Mucosa of descending colon (tissue), 3 donors: ENCODE results near the gene REEP3. TPM values are rescaled to one million over a fixed set of nuclear protein-coding genes. Genes with fewer than 3 reads are reported as not detected.
"Not testable (repeated sequence)": the region's sequence is repeated elsewhere in the genome, so short reads cannot be mapped to it uniquely, and the experiment has no call there.

Source experiments
- ATAC-seq: fragments of 200-7000 bp; cut with Tn5 transposase; one replicate; pipeline ENCODE4 v1.9.1; 2020; ENCODE audit warnings: mild to moderate bottlenecking, moderate library complexity
- DNase-seq, 3 donors: peaks; one replicate each; pipeline ENCODE4 v3.0.0-alpha.2; 2020
- H3K36me3 ChIP-seq: fragments of 200-600 bp; one replicate; pipeline ENCODE4 v1.8.0; 2021; ENCODE audit warnings: low read depth, mild to moderate bottlenecking
- H3K4me1 ChIP-seq: fragments of 200-600 bp; one replicate; pipeline ENCODE4 v1.8.0; 2021; ENCODE audit warnings: low read depth, mild to moderate bottlenecking
- H3K4me3 ChIP-seq: fragments of 200-600 bp; one replicate; pipeline ENCODE4 v1.8.0; 2021; ENCODE audit warnings: mild to moderate bottlenecking
- H3K9me3 ChIP-seq: fragments of 200-600 bp; one replicate; pipeline ENCODE4 v1.8.0; 2021; ENCODE audit warnings: mild to moderate bottlenecking
- intact Hi-C, 2 donors: fragments of 100-400 bp; cut with DNase I in 1 of 2; cut with micrococcal nuclease in 1 of 2; formaldehyde crosslinking; loops; one replicate each; pipeline versions ENCODE4 v1.11.0 to v1.11.1; 2022; cut with DNase I, micrococcal nuclease
- total RNA-seq, 3 donors: library from RNA; stranded (reverse); fragmentation: NEBNext Ultra II Directional in 2 of 3; extraction: Animal tissue kit (Norgen Biotek cat#: 25700) in 2 of 3; gene quantifications; one replicate each; pipeline versions ENCODE4 v1.2.1 to v1.2.4, GENCODE V29; 2021 to 2023
- TF ChIP-seq, protein P1 (sequence below): fragments of 200-600 bp; IDR thresholded peaks from one replicate; pipeline ENCODE4 v1.8.0; 2022; ENCODE audit warnings: antibody characterized with exemption, mild to moderate bottlenecking
- donor health status: DM: no; HTN: no; CAD: no; lungs with moderate emphysema.
- donor health status: DM: no; HTN: no; CAD: no.
- donor health status: DM: no; HTN: yes; CAD: no.

The REEP3 gene
- total RNA-seq, 3 donors from 2014 or later: 42.1 to 61.2 (median 43.4) TPM

DNA sequence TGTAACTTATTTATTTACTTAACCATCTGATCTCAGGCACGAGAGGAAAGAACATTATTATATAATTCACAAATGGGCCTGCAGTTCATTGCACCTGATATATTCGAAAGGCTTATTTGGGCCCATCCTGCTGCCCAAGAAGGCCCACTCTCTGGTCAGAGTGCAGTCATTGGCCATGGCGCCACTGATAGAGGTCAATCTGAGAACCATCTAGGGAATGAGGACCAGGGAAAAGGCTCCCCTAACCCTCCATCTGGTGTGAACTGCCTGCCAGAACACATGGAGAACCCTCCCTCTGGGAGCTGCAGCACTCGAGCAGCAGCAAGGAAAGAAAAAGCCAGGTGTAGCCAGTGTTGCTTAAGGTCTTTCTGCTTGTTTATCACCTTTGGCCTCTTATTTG is 136.6 kb downstream of the REEP3 start:
- intact Hi-C loops: no loop called here
- H3K4me1 ChIP-seq: no peaks in the 10 kb centered on the region
- H3K9me3 ChIP-seq: no peaks in the 10 kb centered on the region
- DNase-seq: no peak
- no peak overlapping the region for H3K4me3 ChIP-seq
- no peak for ATAC-seq
- TF ChIP-seq, protein P1, sequence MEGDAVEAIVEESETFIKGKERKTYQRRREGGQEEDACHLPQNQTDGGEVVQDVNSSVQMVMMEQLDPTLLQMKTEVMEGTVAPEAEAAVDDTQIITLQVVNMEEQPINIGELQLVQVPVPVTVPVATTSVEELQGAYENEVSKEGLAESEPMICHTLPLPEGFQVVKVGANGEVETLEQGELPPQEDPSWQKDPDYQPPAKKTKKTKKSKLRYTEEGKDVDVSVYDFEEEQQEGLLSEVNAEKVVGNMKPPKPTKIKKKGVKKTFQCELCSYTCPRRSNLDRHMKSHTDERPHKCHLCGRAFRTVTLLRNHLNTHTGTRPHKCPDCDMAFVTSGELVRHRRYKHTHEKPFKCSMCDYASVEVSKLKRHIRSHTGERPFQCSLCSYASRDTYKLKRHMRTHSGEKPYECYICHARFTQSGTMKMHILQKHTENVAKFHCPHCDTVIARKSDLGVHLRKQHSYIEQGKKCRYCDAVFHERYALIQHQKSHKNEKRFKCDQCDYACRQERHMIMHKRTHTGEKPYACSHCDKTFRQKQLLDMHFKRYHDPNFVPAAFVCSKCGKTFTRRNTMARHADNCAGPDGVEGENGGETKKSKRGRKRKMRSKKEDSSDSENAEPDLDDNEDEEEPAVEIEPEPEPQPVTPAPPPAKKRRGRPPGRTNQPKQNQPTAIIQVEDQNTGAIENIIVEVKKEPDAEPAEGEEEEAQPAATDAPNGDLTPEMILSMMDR: no peak
- no peaks in the 10 kb centered on the region for H3K36me3 ChIP-seq

DNA sequence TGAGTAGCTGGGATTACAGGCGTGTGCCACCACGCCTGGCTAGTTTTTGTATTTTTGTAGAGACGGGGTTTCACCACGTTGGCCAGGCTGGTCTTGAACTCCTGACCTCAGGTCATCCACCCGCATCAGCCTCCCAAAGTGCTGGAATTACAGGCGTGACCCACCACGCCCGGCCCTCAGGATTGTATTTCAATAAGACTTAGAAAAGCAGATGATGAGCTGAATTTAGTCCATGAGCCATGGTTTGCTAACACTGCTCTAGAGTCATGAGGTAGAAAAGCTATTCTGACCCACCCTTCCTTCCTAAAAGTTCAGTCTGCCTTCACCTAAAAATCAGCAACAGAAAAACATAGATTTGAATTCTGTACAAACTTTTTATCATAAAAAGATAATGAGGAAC is 139.7 kb downstream of the REEP3 start:
- intact Hi-C loops, ATAC-seq, DNase-seq, H3K36me3 ChIP-seq, H3K4me3 ChIP-seq, H3K4me1 ChIP-seq, H3K9me3 ChIP-seq: not testable (repeated sequence)

DNA sequence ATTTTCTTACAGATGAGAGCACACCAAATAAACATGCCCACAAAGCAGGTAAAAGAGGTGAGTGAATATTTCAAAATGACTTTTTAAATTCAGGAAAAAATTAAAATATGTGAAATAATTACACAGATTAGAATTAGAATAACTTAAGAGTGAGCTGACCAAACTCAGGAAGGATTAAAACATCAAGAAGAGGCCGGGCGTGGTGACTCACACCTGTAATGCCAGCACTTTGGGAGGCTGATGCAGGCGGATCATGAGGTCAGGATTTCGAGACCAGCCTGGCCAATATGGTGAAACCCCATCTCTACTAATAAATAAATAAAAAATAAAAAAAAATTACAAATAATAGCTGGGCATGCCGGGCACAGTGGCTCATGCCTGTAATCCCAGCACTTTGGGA is 140.1 kb downstream of the REEP3 start:
- no peak for DNase-seq
- H3K4me1 ChIP-seq: no peaks in the 10 kb centered on the region
- intact Hi-C loops: no loop called here
- no peaks in the 10 kb centered on the region for H3K9me3 ChIP-seq
- no peak overlapping the region for H3K4me3 ChIP-seq
- ATAC-seq: no peak
- no peaks in the 10 kb centered on the region for H3K36me3 ChIP-seq
- TF ChIP-seq, protein P1: no peak

DNA sequence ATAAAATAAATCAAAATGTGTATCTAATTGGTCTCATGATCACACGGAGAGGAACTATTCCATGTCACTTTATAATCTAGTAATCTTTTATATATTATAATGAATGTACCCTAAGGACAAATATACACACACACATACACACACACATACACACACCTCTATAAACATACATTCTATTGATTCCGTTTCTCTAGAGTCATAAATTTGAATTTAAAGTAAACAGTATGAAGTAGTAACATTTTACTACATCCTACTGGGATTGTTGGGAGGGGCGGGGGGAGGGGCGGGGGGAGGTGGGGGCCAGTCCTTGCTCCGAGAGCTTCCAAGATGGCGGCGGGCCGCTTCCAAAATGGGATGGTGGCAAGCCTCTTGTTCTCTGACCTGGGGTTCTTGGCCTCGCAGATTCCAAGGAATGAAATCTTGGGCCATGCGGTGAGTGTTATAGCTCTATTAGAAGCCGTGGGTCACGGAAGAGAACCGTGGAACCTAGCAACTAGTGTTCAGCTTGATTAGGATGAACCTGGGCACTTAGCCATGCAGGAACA is 143.2 kb downstream of the REEP3 start:
- no peaks in the 10 kb centered on the region for H3K9me3 ChIP-seq
- no peaks in the 10 kb centered on the region for H3K36me3 ChIP-seq
- ATAC-seq (peak; percentile 40), DNase-seq (no peak)
- intact Hi-C loops: no loop called here
- H3K4me3 ChIP-seq: no peak overlapping the region
- no peaks in the 10 kb centered on the region for H3K4me1 ChIP-seq
- TF ChIP-seq, protein P1: no peak

DNA sequence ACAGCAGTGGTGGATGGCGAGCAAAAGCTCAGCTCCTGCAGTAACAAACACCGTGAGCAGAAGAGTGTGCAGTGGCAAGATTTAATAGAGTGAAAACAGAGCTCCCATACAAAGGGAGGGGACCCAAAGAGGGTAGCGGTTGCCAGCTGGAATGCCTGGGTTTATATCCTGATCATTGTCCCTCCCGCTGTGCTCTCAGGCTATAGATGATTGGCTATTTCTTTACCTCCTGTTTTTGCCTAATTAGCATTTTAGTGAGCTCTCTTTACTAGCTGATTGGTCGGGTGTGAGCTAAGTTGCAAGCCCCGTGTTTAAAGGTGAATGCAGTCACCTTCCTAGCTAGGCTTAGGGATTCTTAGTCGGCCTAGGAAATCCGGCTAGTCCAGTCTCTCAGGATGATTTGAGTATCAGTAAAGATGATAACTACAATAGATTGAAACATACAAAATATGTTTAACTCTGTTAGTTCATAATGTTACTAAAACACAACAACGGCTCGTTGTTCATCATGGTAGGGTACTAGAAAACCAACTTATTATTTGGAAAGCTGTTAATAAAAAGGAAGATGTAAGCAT is 143.9 kb downstream of the REEP3 start:
- intact Hi-C loops, H3K4me3 ChIP-seq, H3K4me1 ChIP-seq, DNase-seq, ATAC-seq, H3K36me3 ChIP-seq, H3K9me3 ChIP-seq: not testable (repeated sequence)

DNA sequence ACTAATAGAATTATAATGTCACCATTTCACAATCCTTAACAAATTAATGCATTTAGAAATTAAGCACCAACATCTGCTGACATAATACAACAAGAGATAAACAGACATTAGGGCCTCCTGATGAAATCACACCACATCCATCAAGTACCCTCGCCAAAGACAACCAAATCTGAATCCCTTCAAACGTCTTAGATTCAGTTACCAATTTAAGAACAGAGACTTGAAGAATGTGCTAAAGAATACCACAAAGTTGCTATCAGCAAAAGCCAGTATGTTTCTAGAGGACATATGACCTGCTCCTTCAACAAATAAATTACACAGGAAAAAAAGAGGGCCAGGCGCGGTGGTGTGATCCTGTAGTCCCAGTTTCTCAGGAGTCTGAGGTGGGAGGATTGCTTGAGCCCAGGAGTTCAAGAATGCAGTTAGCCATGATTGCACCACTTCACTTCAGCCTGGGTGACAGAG is 144.5 kb downstream of the REEP3 start:
- Histone ChIP-seq H3K9me3 (no peaks in the 10 kb centered on the region), H3K4me1 (no peaks in the 10 kb centered on the region), H3K4me3 (no peak overlapping the region), H3K36me3 (no peaks in the 10 kb centered on the region)
- DNase-seq (no peak), ATAC-seq (no peak)
- TF ChIP-seq, protein P1: no peak
- intact Hi-C loops: no loop called here
